GM12878 (cell line): Measurements from ENCODE around the gene NKD2. TPM values are rescaled to one million over a fixed set of nuclear protein-coding genes. Genes with fewer than 3 reads are reported as not detected.

ENCODE experiments used
- ATAC-seq: fragments of 200-7000 bp; cut with Tn5 transposase; 3 replicates; pipeline ENCODE4 v1.9.1; 2020; ENCODE audit warnings: mild to moderate bottlenecking, moderate library complexity
- BruUV-seq: library from RNA; stranded (reverse); fragments of 400-500 nt; replicated peaks from 2 replicates; lab custom pipeline; 2021; lab: Mats Ljungman, UMichigan
- CTCF ChIA-PET: fragments of 300-600 bp; sonication (Branson Sonifier 250); formaldehyde crosslinking; extraction: SDS; loops from one replicate; lab custom pipeline; 2021; ENCODE audit warnings: inconsistent platforms; lab: Yijun Ruan, JAX
- POLR2A ChIA-PET: fragments of 350-600 bp; formaldehyde crosslinking; extraction: SDS; loops from one replicate; lab custom pipeline; 2021; ENCODE audit warnings: inconsistent platforms; lab: Charles Lee
- RAD21 ChIA-PET: fragments of 300-600 bp; sonication (Branson Sonifier 250); formaldehyde crosslinking; loops from one replicate; lab custom pipeline; 2023; ENCODE audit warnings: antibody characterized with exemption; ENCODE audit not compliant: unreplicated experiment; lab: Charles Lee
- SMC1A ChIA-PET: fragments of 300-600 bp; sonication (Branson Sonifier 250); formaldehyde crosslinking; loops from one replicate; lab custom pipeline; 2023; ENCODE audit not compliant: unreplicated experiment, uncharacterized antibody; lab: Charles Lee
- DNase-seq: peaks from one replicate; pipeline ENCODE4 v3.0.0-alpha.2; 2011; ENCODE audit warnings: low read depth, low spot score
- FAIRE-seq: peaks from 3 replicates; lab custom pipeline; 2011; peaks lifted over from hg19 to GRCh38; lab: Jason Lieb, UNC
- H2AFZ ChIP-seq: 2 replicates; pipeline ENCODE4 v1.6.0; 2011; ENCODE audit warnings: low read depth, low read length, control low read depth; ENCODE audit not compliant: control insufficient read depth
- H3K27ac ChIP-seq: 2 replicates; pipeline ENCODE4 v1.5.1; 2011; ENCODE audit warnings: control low read depth; ENCODE audit not compliant: control insufficient read depth, insufficient read depth
- H3K27me3 ChIP-seq, 2 experiments: replicated peaks in 1 of 2; 2 replicates each; pipeline versions ENCODE4 v1.6.0 to v1.6.1; 2011; ENCODE audit warnings: low read length in 1 of 2; ENCODE audit not compliant: control insufficient read depth in 2 of 2, insufficient read depth in 2 of 2
- H3K36me3 ChIP-seq, 2 experiments: 2 replicates each; pipeline ENCODE4 v1.5.1; 2011; ENCODE audit warnings: low read length in 1 of 2; ENCODE audit not compliant: control insufficient read depth in 2 of 2, insufficient read depth in 2 of 2
- H3K4me1 ChIP-seq: 2 replicates; pipeline ENCODE4 v1.6.1; 2011; ENCODE audit warnings: mild to moderate bottlenecking, low read length, moderate library complexity, mixed read lengths; ENCODE audit not compliant: control insufficient read depth, insufficient read depth
- H3K4me2 ChIP-seq: 2 replicates; pipeline ENCODE4 v1.6.0; 2011; ENCODE audit warnings: control low read depth; ENCODE audit not compliant: control insufficient read depth, insufficient read depth
- H3K4me3 ChIP-seq: fragments of 200-600 bp; sonication (generic); 2 replicates; pipeline ENCODE4 v1.5.1; 2016
- H3K79me2 ChIP-seq: 2 replicates; pipeline ENCODE4 v1.6.0; 2011; ENCODE audit warnings: low read length; ENCODE audit not compliant: control insufficient read depth, insufficient read depth
- H3K9ac ChIP-seq: 2 replicates; pipeline ENCODE4 v1.8.0; 2011; ENCODE audit warnings: low read length, control low read depth, mixed read lengths; ENCODE audit not compliant: control insufficient read depth, insufficient read depth
- H3K9me3 ChIP-seq: replicated peaks from 3 replicates; pipeline ENCODE4 v1.5.1; 2011; ENCODE audit warnings: mild to moderate bottlenecking, low read length; ENCODE audit not compliant: control insufficient read depth, insufficient read depth
- H4K20me1 ChIP-seq: 2 replicates; pipeline ENCODE4 v1.6.0; 2011; ENCODE audit not compliant: control insufficient read depth, insufficient read depth
- CTCF ChIP-seq, 3 experiments: IDR thresholded peaks in 2 of 3; conservative IDR thresholded peaks in 1 of 3; 2 replicates each; pipeline ENCODE4 v1.5.1; 2011; ENCODE audit warnings: low read depth in 3 of 3, low read length in 3 of 3, mild to moderate bottlenecking in 3 of 3, control low read depth in 2 of 3, moderate library complexity in 2 of 3, inconsistent platforms in 1 of 3, mixed read lengths in 1 of 3; ENCODE audit not compliant: control insufficient read depth in 2 of 3, insufficient read depth in 1 of 3; ENCODE audit errors: extremely low read depth in 1 of 3
- IRF5 ChIP-seq: fragments of 450-650 bp; IDR thresholded peaks from 2 replicates; pipeline ENCODE4 v1.6.1; 2017; ENCODE audit warnings: borderline replicate concordance
- WGBS: methylation state at CpG from one replicate; pipeline ENCODE4 v1.1.6; 2016; ENCODE audit warnings: low lambda C conversion rate; ENCODE audit not compliant: insufficient replicate concordance, insufficient coverage; ENCODE audit errors: missing lambda C conversion rate; 5-methylcytosine and 5-hydroxymethylcytosine counted together
- in situ Hi-C: fragments of 300-500 bp; cut with MboI; formaldehyde crosslinking; loops from 9 replicates; pipeline ENCODE4 v1.14.3; 2018; ENCODE audit warnings: mixed read lengths
- intact Hi-C: fragments of 100-400 bp; cut with micrococcal nuclease; formaldehyde crosslinking; loops from one replicate; pipeline ENCODE4 v1.14.2; 2022; ENCODE audit not compliant: unreplicated experiment
- polyA plus RNA-seq, 11 experiments: library from polyadenylated mRNA; depleted of rRNA in 4 of 11; unstranded in 6 of 11; stranded (reverse) in 5 of 11; fragments of >200 nt; fragmentation: Nextera tagmentation in 4 of 11; fragmentation: Illumina TruSeq in 1 of 11; extraction: Ambion mirVana in 4 of 11; extraction: Trizol in 1 of 11; gene quantifications; 1 replicate in 1 of 11; 2 replicates in 10 of 11; pipeline versions ENCODE4 v1.2.1 to v1.2.3, GENCODE V29; 2011 to 2016; ENCODE audit warnings: inconsistent platforms in 2 of 11, missing spikeins in 2 of 11, low read depth in 1 of 11
- total RNA-seq, 4 experiments: library from RNA; depleted of rRNA in 3 of 4; stranded (reverse); fragments of >200 nt in 3 of 4; fragmentation: Illumina TruSeq in 1 of 4; extraction: Trizol in 1 of 4; gene quantifications; 2 replicates each; pipeline versions ENCODE4 v1.2.1 to v1.2.3, GENCODE V29; 2013 to 2021

NKD2 gene
- total and polyA plus RNA-seq, 10 of the 15 experiments (the other 5 are each of a cell fraction or from before 2014, with no cell fraction given) = 0.20 to 0.83 (median 0.26) TPM; not detected in 7

GRCh38 chr5:1052641-1053390, 44.2 kb downstream of the NKD2 start:
- no peaks in the 10 kb centered on the region for H3K27me3 ChIP-seq
- ATAC-seq (no peak), DNase-seq (no peak), FAIRE-seq (no peak)
- H3K4me3 ChIP-seq = no peak overlapping the region
- H2AFZ ChIP-seq = no peak overlapping the region
- no TSS peak for BruUV-seq
- intact Hi-C loops = no loop called here
- CTCF ChIA-PET = interaction anchor here (2.0 kb wide), 1 partner anchor 86 kb away, joined by 7 read pairs; no protein-coding TSS in a partner anchor
- no peaks in the 10 kb centered on the region; the same call in 2 of the 3 replicates for H3K9me3 ChIP-seq
- no peak overlapping the region for H3K27ac ChIP-seq
- in situ Hi-C loops = no loop called here
- H3K4me1 ChIP-seq = no peaks in the 10 kb centered on the region
- no peak overlapping the region for H3K4me2 ChIP-seq
- no peaks in the 10 kb centered on the region; a peak in 1 of 4 replicates for H3K36me3 ChIP-seq
- H4K20me1 ChIP-seq = no peaks in the 10 kb centered on the region
- no peak overlapping the region for H3K9ac ChIP-seq
- POLR2A ChIA-PET = no interaction called here
- WGBS = 46% methylated on average over 25 of the region's 29 CpGs
- H3K79me2 ChIP-seq = no peaks in the 10 kb centered on the region
- SMC1A ChIA-PET = no interaction called here
- TF ChIP-seq CTCF (IDR thresholded peaks at IDR 0.05 in 2 of 3, conservative IDR thresholded peaks at IDR 0.05 in 1 of 3; ENCODE audit: control insufficient read depth in 2 of 3, extremely low read depth in 1 of 3, insufficient read depth in 1 of 3, low read depth in 3 of 3, low read length in 3 of 3) (0 out of 6 replicates have a peak, but pooled peaks of 1 of the 3 experiments have one; percentile 1), IRF5 (no peak)
- RAD21 ChIA-PET = no interaction called here
